ENCODE measurements around the gene ZNF280A. TPM values are rescaled to one million over a fixed set of nuclear protein-coding genes. Genes with fewer than 3 reads are reported as not detected.
A peak's percentile ranks its signal among the peaks of the same experiment; 100 is the strongest.
"Not testable (repeated sequence)": the region's sequence is repeated elsewhere in the genome, so short reads cannot be mapped to it uniquely, and the experiment has no call there.

The ZNF280A gene
- polyA plus RNA-seq, 1 donor from 2014 or later = not detected

DNA sequence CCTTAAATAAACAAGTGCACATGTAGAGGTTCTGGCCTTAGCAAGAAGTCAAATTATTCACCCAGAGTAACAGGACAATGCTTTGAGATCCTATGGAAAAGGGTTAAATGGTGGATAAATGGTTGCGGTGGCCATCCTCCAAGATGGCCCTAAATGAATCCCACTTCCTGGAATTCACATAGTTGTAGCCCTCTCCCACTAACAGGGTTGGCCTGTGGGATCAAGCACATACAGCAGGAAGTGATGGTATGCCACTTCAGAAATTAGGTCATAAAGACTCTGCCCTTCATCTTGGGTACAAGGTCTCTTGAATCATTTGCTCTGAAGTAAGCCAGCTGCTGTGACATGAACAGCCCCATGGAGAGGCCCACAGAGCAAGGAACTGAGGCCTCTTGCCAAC, 13.3 kb downstream of the ZNF280A start:
- Histone ChIP-seq H3F3A (ENCODE audit: insufficient read depth, low read length, poor library complexity, severe bottlenecking) (no peaks in the 10 kb centered on the region), H3K4me2 (ENCODE audit: low read length) (peak overlapping the region; percentile 94), H3K79me2 (replicated peaks; ENCODE audit: insufficient read depth, low read length) (peaks cover 15% of the 10 kb centered on the region), H2AFZ (ENCODE audit: low read depth, low read length) (no peak overlapping the region), H3K27ac (ENCODE audit: low read length) (no peak overlapping the region), H3K9ac (ENCODE audit: low read length) (no peak overlapping the region), H3K27me3 (ENCODE audit: insufficient read depth, low read depth, low read length) (no peaks in the 10 kb centered on the region), H3K9me3 (ENCODE audit: low read length) (no peaks in the 10 kb centered on the region), H3K9me2 (ENCODE audit: insufficient read depth, low read length) (no peaks in the 10 kb centered on the region), H4K20me1 (ENCODE audit: insufficient read depth) (no peaks in the 10 kb centered on the region), H3K4me3 (ENCODE audit: low read length) (peak overlapping the region; percentile 91), H3K36me3 (ENCODE audit: insufficient read depth, low read length) (peaks cover 4% of the 10 kb centered on the region)
- TF ChIP-seq TAF1 (IDR thresholded peaks at IDR 0.05; ENCODE audit: low read depth) = no peak
- TF ChIP-seq EZH2 (IDR thresholded peaks at IDR 0.05; ENCODE audit: borderline replicate concordance, insufficient read depth, low read length, poor library complexity, severe bottlenecking) = no peak
- TF ChIP-seq, protein P1, sequence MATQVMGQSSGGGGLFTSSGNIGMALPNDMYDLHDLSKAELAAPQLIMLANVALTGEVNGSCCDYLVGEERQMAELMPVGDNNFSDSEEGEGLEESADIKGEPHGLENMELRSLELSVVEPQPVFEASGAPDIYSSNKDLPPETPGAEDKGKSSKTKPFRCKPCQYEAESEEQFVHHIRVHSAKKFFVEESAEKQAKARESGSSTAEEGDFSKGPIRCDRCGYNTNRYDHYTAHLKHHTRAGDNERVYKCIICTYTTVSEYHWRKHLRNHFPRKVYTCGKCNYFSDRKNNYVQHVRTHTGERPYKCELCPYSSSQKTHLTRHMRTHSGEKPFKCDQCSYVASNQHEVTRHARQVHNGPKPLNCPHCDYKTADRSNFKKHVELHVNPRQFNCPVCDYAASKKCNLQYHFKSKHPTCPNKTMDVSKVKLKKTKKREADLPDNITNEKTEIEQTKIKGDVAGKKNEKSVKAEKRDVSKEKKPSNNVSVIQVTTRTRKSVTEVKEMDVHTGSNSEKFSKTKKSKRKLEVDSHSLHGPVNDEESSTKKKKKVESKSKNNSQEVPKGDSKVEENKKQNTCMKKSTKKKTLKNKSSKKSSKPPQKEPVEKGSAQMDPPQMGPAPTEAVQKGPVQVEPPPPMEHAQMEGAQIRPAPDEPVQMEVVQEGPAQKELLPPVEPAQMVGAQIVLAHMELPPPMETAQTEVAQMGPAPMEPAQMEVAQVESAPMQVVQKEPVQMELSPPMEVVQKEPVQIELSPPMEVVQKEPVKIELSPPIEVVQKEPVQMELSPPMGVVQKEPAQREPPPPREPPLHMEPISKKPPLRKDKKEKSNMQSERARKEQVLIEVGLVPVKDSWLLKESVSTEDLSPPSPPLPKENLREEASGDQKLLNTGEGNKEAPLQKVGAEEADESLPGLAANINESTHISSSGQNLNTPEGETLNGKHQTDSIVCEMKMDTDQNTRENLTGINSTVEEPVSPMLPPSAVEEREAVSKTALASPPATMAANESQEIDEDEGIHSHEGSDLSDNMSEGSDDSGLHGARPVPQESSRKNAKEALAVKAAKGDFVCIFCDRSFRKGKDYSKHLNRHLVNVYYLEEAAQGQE (IDR thresholded peaks at IDR 0.05; ENCODE audit: borderline replicate concordance) = no peak
- TF ChIP-seq RAD21 (conservative IDR thresholded peaks at IDR 0.05) = no peak
- TF ChIP-seq MXI1 (conservative IDR thresholded peaks at IDR 0.05; ENCODE audit: poor library complexity, severe bottlenecking) = no peak
- TF ChIP-seq SMC3 (conservative IDR thresholded peaks at IDR 0.05; ENCODE audit: poor library complexity) = no peak
- TF ChIP-seq, protein P2, sequence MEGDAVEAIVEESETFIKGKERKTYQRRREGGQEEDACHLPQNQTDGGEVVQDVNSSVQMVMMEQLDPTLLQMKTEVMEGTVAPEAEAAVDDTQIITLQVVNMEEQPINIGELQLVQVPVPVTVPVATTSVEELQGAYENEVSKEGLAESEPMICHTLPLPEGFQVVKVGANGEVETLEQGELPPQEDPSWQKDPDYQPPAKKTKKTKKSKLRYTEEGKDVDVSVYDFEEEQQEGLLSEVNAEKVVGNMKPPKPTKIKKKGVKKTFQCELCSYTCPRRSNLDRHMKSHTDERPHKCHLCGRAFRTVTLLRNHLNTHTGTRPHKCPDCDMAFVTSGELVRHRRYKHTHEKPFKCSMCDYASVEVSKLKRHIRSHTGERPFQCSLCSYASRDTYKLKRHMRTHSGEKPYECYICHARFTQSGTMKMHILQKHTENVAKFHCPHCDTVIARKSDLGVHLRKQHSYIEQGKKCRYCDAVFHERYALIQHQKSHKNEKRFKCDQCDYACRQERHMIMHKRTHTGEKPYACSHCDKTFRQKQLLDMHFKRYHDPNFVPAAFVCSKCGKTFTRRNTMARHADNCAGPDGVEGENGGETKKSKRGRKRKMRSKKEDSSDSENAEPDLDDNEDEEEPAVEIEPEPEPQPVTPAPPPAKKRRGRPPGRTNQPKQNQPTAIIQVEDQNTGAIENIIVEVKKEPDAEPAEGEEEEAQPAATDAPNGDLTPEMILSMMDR (IDR thresholded peaks at IDR 0.05; ENCODE audit: poor library complexity, severe bottlenecking) = no peak
- no peak for TF ChIP-seq POLR2AphosphoS5 (IDR thresholded peaks at IDR 0.05)
- TF ChIP-seq EP300 (conservative IDR thresholded peaks at IDR 0.05; ENCODE audit: poor library complexity, severe bottlenecking) = no peak

DNA sequence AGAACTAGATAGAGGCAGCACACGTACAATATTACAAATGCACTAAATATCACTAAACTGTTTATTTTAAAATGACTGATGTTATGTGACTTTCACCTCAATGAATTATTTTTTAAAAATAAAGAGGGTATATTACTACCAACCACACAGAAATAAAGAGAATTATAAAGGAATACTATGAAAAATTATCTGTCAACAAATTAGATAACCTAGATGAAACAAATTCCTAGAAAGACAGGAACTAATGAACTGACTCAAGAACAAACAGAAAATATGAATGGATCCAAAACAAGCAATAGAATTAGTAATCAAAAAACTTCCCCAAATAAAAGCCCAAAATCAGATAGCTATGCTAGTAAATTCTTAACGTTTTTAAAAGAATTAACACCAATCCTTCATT, 21.8 kb downstream of the ZNF280A start:
- no peaks in the 10 kb centered on the region for H4K20me1 ChIP-seq (ENCODE audit: insufficient read depth)
- H3K4me2 ChIP-seq (ENCODE audit: low read length) = no peak overlapping the region
- TF ChIP-seq RAD21 (conservative IDR thresholded peaks at IDR 0.05) = no peak
- TF ChIP-seq SMC3 (conservative IDR thresholded peaks at IDR 0.05; ENCODE audit: poor library complexity) = no peak
- TF ChIP-seq, protein P1 (IDR thresholded peaks at IDR 0.05; ENCODE audit: borderline replicate concordance) = no peak
- H3K27ac ChIP-seq (ENCODE audit: low read length) = no peak overlapping the region
- H3K36me3 ChIP-seq (ENCODE audit: insufficient read depth, low read length) = peaks cover 8% of the 10 kb centered on the region
- no peak overlapping the region for H3K4me3 ChIP-seq (ENCODE audit: low read length)
- H3K79me2 ChIP-seq (replicated peaks; ENCODE audit: insufficient read depth, low read length) = peaks cover 7% of the 10 kb centered on the region
- H3K27me3 ChIP-seq (ENCODE audit: insufficient read depth, low read depth, low read length) = no peaks in the 10 kb centered on the region
- H3F3A ChIP-seq (ENCODE audit: insufficient read depth, low read length, poor library complexity, severe bottlenecking) = no peaks in the 10 kb centered on the region
- no peak overlapping the region for H3K9ac ChIP-seq (ENCODE audit: low read length)
- H2AFZ ChIP-seq (ENCODE audit: low read depth, low read length) = no peak overlapping the region
- H3K9me3 ChIP-seq (ENCODE audit: low read length) = no peaks in the 10 kb centered on the region
- H3K9me2 ChIP-seq (ENCODE audit: insufficient read depth, low read length) = no peaks in the 10 kb centered on the region

DNA sequence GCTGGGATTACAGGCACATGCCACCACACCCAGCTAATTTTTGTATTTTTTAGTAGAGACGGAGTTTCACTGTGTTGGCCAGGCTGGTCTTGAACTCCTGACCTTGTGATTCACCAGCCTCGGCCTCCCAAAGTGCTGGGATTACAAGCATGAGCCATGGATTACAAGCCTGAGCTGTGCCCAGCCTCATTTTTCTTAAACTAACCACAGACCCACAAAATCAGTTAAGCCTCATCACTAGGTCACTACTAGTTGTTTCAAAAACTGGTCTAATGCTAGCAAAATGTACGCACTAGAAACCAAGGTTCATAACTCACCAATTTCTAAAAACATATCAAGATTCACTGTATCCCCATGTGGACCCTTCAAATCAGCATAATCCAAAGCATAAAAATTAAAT, 28.5 kb downstream of the ZNF280A start:
- H3K9me3 ChIP-seq (ENCODE audit: low read length); H3K9me2 ChIP-seq (ENCODE audit: insufficient read depth, low read length); H2AFZ ChIP-seq (ENCODE audit: low read depth, low read length); H3K27me3 ChIP-seq (ENCODE audit: insufficient read depth, low read depth, low read length); H3K27ac ChIP-seq (ENCODE audit: low read length); H3K9ac ChIP-seq (ENCODE audit: low read length); H4K20me1 ChIP-seq (ENCODE audit: insufficient read depth); H3K4me3 ChIP-seq (ENCODE audit: low read length); H3K79me2 ChIP-seq (replicated peaks; ENCODE audit: insufficient read depth, low read length); H3F3A ChIP-seq (ENCODE audit: insufficient read depth, low read length, poor library complexity, severe bottlenecking); H3K4me2 ChIP-seq (ENCODE audit: low read length): not testable (repeated sequence)
- H3K36me3 ChIP-seq (ENCODE audit: insufficient read depth, low read length) = peaks cover 16% of the 10 kb centered on the region
